ENCODE data around the gene PALLD. TPM values are rescaled to one million over a fixed set of nuclear protein-coding genes. Genes with fewer than 3 reads are reported as not detected.

Gene PALLD
- total and polyA plus RNA-seq, 2 experiments from 2014 or later: 17.9 to 30.5 TPM

- Histone ChIP-seq H3K9me2 (ENCODE audit: insufficient read depth) (no peaks in the 10 kb centered on the region), H3K36me3 (ENCODE audit: low read depth) (no peaks in the 10 kb centered on the region), H3K27me3 (replicated peaks; ENCODE audit: insufficient read depth) (no peaks in the 10 kb centered on the region), H3F3A (ENCODE audit: insufficient read depth) (peaks cover 6% of the 10 kb centered on the region), H3K4me2 (ENCODE audit: unreplicated experiment) (no peak overlapping the region), H3K9me3 (ENCODE audit: low read depth) (no peaks in the 10 kb centered on the region), H4K20me1 (ENCODE audit: insufficient read depth) (no peaks in the 10 kb centered on the region), H3K9ac (no peak overlapping the region), H3K4me3 (no peak overlapping the region), H3K79me2 (ENCODE audit: insufficient read depth) (no peaks in the 10 kb centered on the region), H3K4me1 (ENCODE audit: insufficient read depth) (peaks cover 13% of the 10 kb centered on the region), H3K27ac (no peak overlapping the region), H2AFZ (no peak overlapping the region)
- TF ChIP-seq EZH2phosphoT487 (IDR thresholded peaks at IDR 0.05; ENCODE audit: insufficient read depth, low read depth) (no peak), EZH2 (IDR thresholded peaks at IDR 0.05; ENCODE audit: insufficient read depth, poor library complexity, severe bottlenecking) (no peak)
- no peak for DNase-seq
- in situ Hi-C loops (cut with MboI): no loop called here
- 75 to 83% methylated on average over 6 of the region's 6 CpGs for WGBS, 2 experiments (ENCODE audit: low coverage in 1 of 2, low lambda C conversion rate in 2 of 2, missing lambda C conversion rate in 2 of 2)
Observed at GRCh38 chr4:168812806-168813205, 316.0 kb downstream of the PALLD start.

GRCh38 chr4:168813890-168814289, 317.0 kb downstream of the PALLD start:
- Histone ChIP-seq H3F3A (ENCODE audit: insufficient read depth) (peaks cover 6% of the 10 kb centered on the region), H3K4me3 (no peak overlapping the region), H3K79me2 (ENCODE audit: insufficient read depth) (no peaks in the 10 kb centered on the region), H3K4me2 (ENCODE audit: unreplicated experiment) (no peak overlapping the region), H3K9me3 (ENCODE audit: low read depth) (no peaks in the 10 kb centered on the region), H3K27me3 (replicated peaks; ENCODE audit: insufficient read depth) (no peaks in the 10 kb centered on the region), H3K9me2 (ENCODE audit: insufficient read depth) (no peaks in the 10 kb centered on the region), H3K27ac (no peak overlapping the region), H3K9ac (no peak overlapping the region), H3K4me1 (ENCODE audit: insufficient read depth) (peaks cover 13% of the 10 kb centered on the region), H3K36me3 (ENCODE audit: low read depth) (no peaks in the 10 kb centered on the region), H4K20me1 (ENCODE audit: insufficient read depth) (no peaks in the 10 kb centered on the region), H2AFZ (no peak overlapping the region)
- in situ Hi-C loops (cut with MboI): no loop called here
- 46 to 51% methylated on average over 3 of the region's 3 CpGs for WGBS, 2 experiments (ENCODE audit: low coverage in 1 of 2, low lambda C conversion rate in 2 of 2, missing lambda C conversion rate in 2 of 2)
- TF ChIP-seq EZH2phosphoT487 (IDR thresholded peaks at IDR 0.05; ENCODE audit: insufficient read depth, low read depth) (no peak), EZH2 (IDR thresholded peaks at IDR 0.05; ENCODE audit: insufficient read depth, poor library complexity, severe bottlenecking) (no peak)
- no peak for DNase-seq

GRCh38 chr4:168815379-168816345, 318.8 kb downstream of the PALLD start:
- no peaks in the 10 kb centered on the region for H3K27me3 ChIP-seq (replicated peaks; ENCODE audit: insufficient read depth)
- no peaks in the 10 kb centered on the region for H3K9me3 ChIP-seq (ENCODE audit: low read depth)
- DNase-seq: no peak
- H3K4me2 ChIP-seq (ENCODE audit: unreplicated experiment): peak overlapping the region; percentile 66
- H3K27ac ChIP-seq: no peak overlapping the region
- H3K9me2 ChIP-seq (ENCODE audit: insufficient read depth): no peaks in the 10 kb centered on the region
- H3K4me3 ChIP-seq: no peak overlapping the region
- H3F3A ChIP-seq (ENCODE audit: insufficient read depth): peaks cover 6% of the 10 kb centered on the region
- H3K9ac ChIP-seq: no peak overlapping the region
- in situ Hi-C loops (cut with MboI): no loop called here
- WGBS, 2 experiments (ENCODE audit: low coverage in 1 of 2, low lambda C conversion rate in 2 of 2, missing lambda C conversion rate in 2 of 2): 64 to 65% methylated on average over 13 of the region's 13 CpGs
- H4K20me1 ChIP-seq (ENCODE audit: insufficient read depth): no peaks in the 10 kb centered on the region
- no peak for TF ChIP-seq EZH2phosphoT487 (IDR thresholded peaks at IDR 0.05; ENCODE audit: insufficient read depth, low read depth)
- no peak for TF ChIP-seq EZH2 (IDR thresholded peaks at IDR 0.05; ENCODE audit: insufficient read depth, poor library complexity, severe bottlenecking)
- no peaks in the 10 kb centered on the region for H3K79me2 ChIP-seq (ENCODE audit: insufficient read depth)
- H2AFZ ChIP-seq: no peak overlapping the region
- peaks cover 13% of the 10 kb centered on the region for H3K4me1 ChIP-seq (ENCODE audit: insufficient read depth)
- no peaks in the 10 kb centered on the region for H3K36me3 ChIP-seq (ENCODE audit: low read depth)

- DNase-seq: no peak
- peak overlapping the region; percentile 53; the same call in 1 of the 2 replicates for H3K4me3 ChIP-seq
- in situ Hi-C loops (cut with MboI): no loop called here
- H3K79me2 ChIP-seq (ENCODE audit: insufficient read depth): no peaks in the 10 kb centered on the region
- no peaks in the 10 kb centered on the region for H3K27me3 ChIP-seq (replicated peaks; ENCODE audit: insufficient read depth)
- no peak overlapping the region for H3K9ac ChIP-seq
- peak overlapping the region; percentile 66 for H3K4me2 ChIP-seq (ENCODE audit: unreplicated experiment)
- no peaks in the 10 kb centered on the region for H3K36me3 ChIP-seq (ENCODE audit: low read depth)
- peaks cover 6% of the 10 kb centered on the region for H3F3A ChIP-seq (ENCODE audit: insufficient read depth)
- H3K9me3 ChIP-seq (ENCODE audit: low read depth): no peaks in the 10 kb centered on the region
- no peak overlapping the region for H3K27ac ChIP-seq
- TF ChIP-seq EZH2 (IDR thresholded peaks at IDR 0.05; ENCODE audit: insufficient read depth, poor library complexity, severe bottlenecking) (no peak), EZH2phosphoT487 (IDR thresholded peaks at IDR 0.05; ENCODE audit: insufficient read depth, low read depth) (no peak)
- no peaks in the 10 kb centered on the region for H4K20me1 ChIP-seq (ENCODE audit: insufficient read depth)
- 48 to 62% methylated on average over 2 of the region's 2 CpGs for WGBS, 2 experiments (ENCODE audit: low coverage in 1 of 2, low lambda C conversion rate in 2 of 2, missing lambda C conversion rate in 2 of 2)
- H3K4me1 ChIP-seq (ENCODE audit: insufficient read depth): peaks cover 9% of the 10 kb centered on the region
- no peaks in the 10 kb centered on the region for H3K9me2 ChIP-seq (ENCODE audit: insufficient read depth)
- peak overlapping the region; percentile 46 for H2AFZ ChIP-seq
Observed at GRCh38 chr4:168817370-168817769, 320.5 kb downstream of the PALLD start.

Data from GM23248 (cell line).